ENCODE results near the gene ASCC1. TPM values are rescaled to one million over a fixed set of nuclear protein-coding genes. Genes with fewer than 3 reads are reported as not detected.

The ASCC1 gene
- polyA plus RNA-seq, 1 donor (not counting 4 experiments of a cell fraction or from before 2014, with no cell fraction given) = 32.9 TPM

GRCh38 chr10:72080042-72080975 is 135.8 kb downstream of the ASCC1 start:
- FAIRE-seq (no peak), DNase-seq (ENCODE audit: low read depth, low spot score) (no peak)
- Histone ChIP-seq H3K4me3 (ENCODE audit: control insufficient read depth in 2 of 3, extremely low read depth in 1 of 3, insufficient read depth in 2 of 3, low read depth in 1 of 3, low read length in 3 of 3) (no peak overlapping the region), H3K27me3 (ENCODE audit: control insufficient read depth, extremely low read depth, insufficient read depth, low read length) (peaks cover under 1% of the 10 kb centered on the region), H3K36me3 (ENCODE audit: control insufficient read depth in 2 of 2, extremely low read depth in 1 of 2, insufficient read depth in 2 of 2, low read length in 2 of 2) (no peaks in the 10 kb centered on the region), H3K27ac (ENCODE audit: control insufficient read depth, insufficient read depth, low read length) (no peak overlapping the region), H3K9me1 (ENCODE audit: control insufficient read depth, extremely low read depth, insufficient read depth, low read length) (no peaks in the 10 kb centered on the region), H3K9me3 (ENCODE audit: control insufficient read depth, low read depth, low read length) (no peaks in the 10 kb centered on the region), H3K79me2 (ENCODE audit: control insufficient read depth, insufficient read depth, low read length) (no peaks in the 10 kb centered on the region), H2AFZ (ENCODE audit: control insufficient read depth, low read length) (no peak overlapping the region), H3K4me2 (ENCODE audit: control insufficient read depth, extremely low read depth, insufficient read depth, low read depth, low read length) (no peak overlapping the region), H3K4me1 (ENCODE audit: control insufficient read depth, extremely low read depth, insufficient read depth, low read length) (peaks cover 5% of the 10 kb centered on the region), H3K9ac (ENCODE audit: control insufficient read depth, extremely low read depth, insufficient read depth, low read length) (no peak overlapping the region), H4K20me1 (ENCODE audit: control insufficient read depth, extremely low read depth, insufficient read depth, low read length) (no peaks in the 10 kb centered on the region)
- TF ChIP-seq CTCF (optimal IDR thresholded peaks at IDR 0.05 in 1 of 3, IDR thresholded peaks at IDR 0.05 in 1 of 3, conservative IDR thresholded peaks at IDR 0.05 in 1 of 3; ENCODE audit: extremely low read depth in 1 of 3, insufficient read depth in 2 of 3, low read length in 3 of 3) = no peak
- TF ChIP-seq EZH2 (IDR thresholded peaks at IDR 0.05; ENCODE audit: low read length) = no peak
- dilution Hi-C loops (cut with MboI; ENCODE audit: extremely low pct_ligation_motif_present, low sequenced_read_pairs) = no loop called here

GRCh38 chr10:72079356-72079755 is 136.7 kb downstream of the ASCC1 start:
- Histone ChIP-seq H3K79me2 (ENCODE audit: control insufficient read depth, insufficient read depth, low read length) (no peaks in the 10 kb centered on the region), H3K4me2 (ENCODE audit: control insufficient read depth, extremely low read depth, insufficient read depth, low read depth, low read length) (no peak overlapping the region), H3K9me3 (ENCODE audit: control insufficient read depth, low read depth, low read length) (no peaks in the 10 kb centered on the region), H2AFZ (ENCODE audit: control insufficient read depth, low read length) (no peak overlapping the region), H3K4me1 (ENCODE audit: control insufficient read depth, extremely low read depth, insufficient read depth, low read length) (peaks cover 5% of the 10 kb centered on the region), H4K20me1 (ENCODE audit: control insufficient read depth, extremely low read depth, insufficient read depth, low read length) (no peaks in the 10 kb centered on the region), H3K36me3 (ENCODE audit: control insufficient read depth in 2 of 2, extremely low read depth in 1 of 2, insufficient read depth in 2 of 2, low read length in 2 of 2) (no peaks in the 10 kb centered on the region), H3K4me3 (ENCODE audit: control insufficient read depth in 2 of 3, extremely low read depth in 1 of 3, insufficient read depth in 2 of 3, low read depth in 1 of 3, low read length in 3 of 3) (no peak overlapping the region), H3K9ac (ENCODE audit: control insufficient read depth, extremely low read depth, insufficient read depth, low read length) (no peak overlapping the region), H3K27me3 (ENCODE audit: control insufficient read depth, extremely low read depth, insufficient read depth, low read length) (peaks cover 5% of the 10 kb centered on the region), H3K9me1 (ENCODE audit: control insufficient read depth, extremely low read depth, insufficient read depth, low read length) (no peaks in the 10 kb centered on the region), H3K27ac (ENCODE audit: control insufficient read depth, insufficient read depth, low read length) (no peak overlapping the region)
- TF ChIP-seq CTCF (optimal IDR thresholded peaks at IDR 0.05 in 1 of 3, IDR thresholded peaks at IDR 0.05 in 1 of 3, conservative IDR thresholded peaks at IDR 0.05 in 1 of 3; ENCODE audit: extremely low read depth in 1 of 3, insufficient read depth in 2 of 3, low read length in 3 of 3) = no peak
- TF ChIP-seq EZH2 (IDR thresholded peaks at IDR 0.05; ENCODE audit: low read length) = no peak
- dilution Hi-C loops (cut with MboI; ENCODE audit: extremely low pct_ligation_motif_present, low sequenced_read_pairs) = no loop called here
- DNase-seq (ENCODE audit: low read depth, low spot score) (no peak), FAIRE-seq (no peak)

All from keratinocyte (primary cell).